DMS79 treated with DMSO at 0.1 percent for 48 hours (cell line): ENCODE results near the gene ESX1.
"Not testable (repeated sequence)": the region's sequence is repeated elsewhere in the genome, so short reads cannot be mapped to it uniquely, and the experiment has no call there.

Experiments
- DNase-seq: peaks from one replicate; lab custom pipeline; 2025; lab: John Stamatoyannopoulos, UW

The ESX1 gene

DNA sequence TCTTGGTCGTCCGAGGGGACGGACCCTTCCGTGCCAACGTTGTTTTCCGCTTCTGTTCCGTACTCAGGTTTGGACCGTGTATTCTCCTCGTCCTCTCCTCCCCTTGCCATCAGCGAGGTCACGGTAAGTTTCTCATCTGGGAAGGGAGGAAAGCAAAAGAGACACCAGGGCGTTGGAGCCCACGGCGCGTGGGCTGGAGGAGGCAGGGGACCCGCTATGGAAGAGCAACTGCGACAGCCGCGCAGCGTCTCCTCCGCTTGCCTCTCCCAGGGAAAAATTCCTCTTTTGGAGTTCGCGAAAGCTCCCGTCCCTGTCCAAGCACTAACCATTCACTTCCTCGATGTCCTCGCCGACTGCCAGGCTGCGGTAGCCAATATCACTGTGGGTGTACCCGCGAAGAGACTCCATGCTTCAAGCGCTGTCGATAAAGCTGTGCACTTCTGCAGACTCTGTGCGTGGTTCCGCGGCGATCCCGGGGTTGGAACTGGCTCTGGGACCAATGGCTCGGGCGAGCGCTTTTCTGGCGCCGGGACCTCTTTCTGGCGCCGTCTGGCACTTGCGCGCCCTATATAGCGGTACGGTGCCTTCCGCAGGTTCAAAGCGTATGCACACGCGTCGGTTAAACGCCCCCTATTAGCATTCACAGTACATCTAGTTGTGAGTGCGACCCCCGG lies at the start of gene ESX1:
TSS of gene ESX1 (minus strand) at position 492 of the 674 bp plus-strand sequence. CDS start at position 408, 84 bp downstream.
- DNase-seq, result no peak

DNA sequence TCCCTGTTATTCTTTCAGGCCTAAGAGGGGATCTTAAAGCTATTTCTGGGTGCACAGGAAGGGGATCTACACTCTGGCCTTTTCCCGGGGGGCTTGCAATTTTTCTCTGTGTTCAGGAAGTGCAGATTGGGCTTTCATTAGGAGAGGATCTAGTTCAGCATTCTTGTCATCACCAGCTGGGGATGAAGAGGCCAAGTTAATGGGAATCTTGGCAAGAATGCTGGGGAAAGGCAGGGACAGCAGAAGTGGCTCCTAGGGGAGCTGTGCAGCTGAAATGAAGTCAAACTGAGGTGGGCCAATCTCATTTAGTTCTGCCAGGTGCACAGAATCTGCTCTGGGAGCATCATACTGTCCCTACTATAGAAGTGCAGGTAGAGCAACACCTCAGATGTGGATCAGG lies 40.9 kb upstream of the ESX1 start:
- DNase-seq, result no peak

DNA sequence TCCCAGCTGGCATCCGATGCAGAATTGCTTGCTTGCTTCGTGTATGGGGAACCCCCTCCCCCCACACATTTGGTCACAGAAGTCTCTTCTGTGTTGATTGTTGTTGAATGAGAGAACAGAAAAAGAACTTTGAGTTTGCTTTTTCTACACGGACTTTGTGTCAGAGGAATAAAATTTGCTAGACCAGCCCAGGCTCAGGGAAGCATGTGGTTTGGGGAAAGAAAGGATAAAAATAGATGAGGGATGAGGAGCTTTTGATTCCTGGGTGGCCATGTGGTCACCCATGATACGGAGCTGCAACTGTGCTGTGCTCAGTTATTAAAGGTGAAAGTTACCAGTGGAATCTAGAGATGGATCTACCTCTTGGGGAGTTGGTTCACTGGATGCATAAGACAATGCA lies 34.2 kb upstream of the ESX1 start:
- no peak for DNase-seq

DNA sequence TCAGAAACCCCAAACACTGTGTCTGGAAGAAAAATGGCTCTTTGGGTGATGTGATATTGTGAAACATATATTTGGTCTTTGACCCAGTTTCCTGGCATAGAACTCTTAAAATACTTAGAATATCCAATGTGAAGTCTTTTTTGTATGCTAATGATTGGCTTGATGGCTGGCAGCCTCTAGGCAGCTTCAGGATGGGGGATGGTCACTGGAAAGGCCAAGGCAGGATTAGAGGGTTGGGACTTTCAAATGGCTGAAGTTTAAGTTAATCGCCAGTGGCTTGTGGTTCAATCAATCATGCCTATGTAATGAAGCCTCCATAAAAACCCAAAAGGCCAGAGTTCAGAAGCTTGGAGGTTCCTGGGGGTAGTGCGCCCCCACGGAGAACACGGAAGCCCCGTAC lies 33.5 kb upstream of the ESX1 start:
- no peak for DNase-seq

DNA sequence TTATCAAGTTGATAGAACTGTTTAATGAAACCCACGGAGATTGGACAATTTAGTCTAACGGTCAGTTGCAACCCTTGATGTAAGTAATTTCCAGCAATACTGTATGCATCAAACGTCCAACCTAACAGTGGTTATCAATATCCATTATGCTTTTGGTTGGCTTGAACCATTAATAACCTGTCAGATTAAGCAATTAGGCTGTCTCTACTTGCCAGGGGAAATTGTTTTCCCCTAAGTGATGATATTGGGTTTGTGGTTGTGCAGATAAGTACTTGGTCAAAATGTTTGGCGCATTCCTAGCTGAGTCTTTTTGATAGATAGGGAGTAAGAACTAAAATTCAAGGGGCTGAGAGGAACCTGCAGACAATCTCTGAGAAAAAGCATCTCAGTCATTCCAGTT lies 30.5 kb upstream of the ESX1 start:
- DNase-seq, result no peak

DNA sequence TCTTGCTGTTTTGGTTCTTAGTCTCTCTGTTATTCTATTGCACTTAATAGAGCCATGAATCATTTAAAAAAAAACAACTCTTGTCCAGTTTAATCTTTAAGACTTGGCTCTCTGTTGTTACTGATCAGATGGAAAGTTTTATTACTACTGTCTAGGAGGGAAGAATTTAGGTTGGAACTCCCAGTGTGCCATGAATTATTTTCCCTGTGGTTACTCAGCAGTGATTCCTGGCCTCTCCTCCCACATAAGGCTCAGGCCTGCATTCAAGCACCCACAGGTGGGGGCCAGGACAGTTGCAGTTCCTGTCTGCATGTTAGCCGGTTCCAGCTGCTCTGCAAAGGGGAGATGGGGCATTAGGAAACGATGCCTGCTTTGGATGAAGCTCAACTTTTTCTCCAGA lies 29.8 kb upstream of the ESX1 start:
- DNase-seq, result no peak

DNA sequence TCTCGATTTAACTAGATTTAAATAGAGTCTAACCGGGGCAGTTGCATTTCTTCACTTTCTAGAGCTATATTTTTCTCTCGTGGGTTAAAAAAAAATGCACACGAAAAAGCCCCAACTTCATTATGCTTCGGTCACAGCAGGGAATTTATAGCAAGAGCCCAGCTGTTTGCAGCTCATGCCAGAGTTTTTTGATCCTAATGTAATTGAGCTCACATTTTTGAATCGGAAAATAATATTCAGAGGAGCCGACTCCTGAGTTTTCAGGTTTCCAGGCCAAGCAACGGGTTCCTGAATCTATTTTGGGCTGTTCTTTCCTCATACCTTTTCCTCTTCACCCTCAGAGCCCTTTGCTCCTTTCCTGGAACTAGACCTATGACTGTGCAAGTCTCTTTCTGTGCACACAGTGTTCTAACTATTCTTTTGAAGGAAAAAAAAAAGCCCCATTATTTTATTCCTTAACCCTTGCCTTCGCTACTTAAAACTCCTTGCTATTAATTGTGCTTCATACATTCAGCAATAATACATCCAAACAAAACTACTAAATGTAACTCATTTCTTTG lies 27.5 kb upstream of the ESX1 start:
- DNase-seq, result no peak

DNA sequence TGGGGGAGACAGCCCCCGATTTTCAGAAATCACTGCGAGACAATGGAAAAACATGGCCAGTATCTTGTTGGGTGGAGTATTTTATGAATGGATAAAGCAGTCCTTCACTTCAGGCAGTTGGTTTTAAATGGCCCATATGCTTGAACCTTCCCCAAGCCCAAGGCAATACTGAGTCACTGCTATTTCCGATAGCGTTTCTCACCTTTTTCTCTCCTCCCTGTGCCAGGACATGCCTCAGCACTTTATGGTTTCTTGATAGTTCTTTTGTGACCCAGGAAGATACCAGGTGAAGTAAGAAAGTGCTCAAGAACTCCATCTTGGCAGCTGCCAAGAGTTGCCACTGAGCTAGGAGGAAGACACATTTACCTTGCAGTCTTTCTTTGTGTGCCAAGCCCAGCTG lies 26.8 kb upstream of the ESX1 start:
- no peak for DNase-seq

DNA sequence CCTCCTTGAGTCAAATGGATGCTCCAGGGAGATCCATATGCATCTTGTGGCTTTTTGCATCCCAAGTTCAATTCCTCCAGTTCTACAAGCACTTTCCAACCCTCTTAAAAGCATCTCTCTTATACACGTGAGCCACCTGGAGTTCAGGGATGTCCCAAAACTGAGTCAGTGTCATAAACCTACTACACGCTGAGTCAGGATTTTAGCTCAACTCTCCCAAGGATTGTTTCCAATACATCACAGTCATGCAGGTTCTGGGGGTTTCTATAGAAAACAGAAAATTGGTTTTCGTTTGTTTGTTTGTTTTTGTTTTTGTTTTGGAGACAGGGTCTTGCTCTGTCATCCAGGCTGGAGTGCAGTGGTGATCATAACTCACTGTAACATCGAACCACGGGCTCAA lies 25.9 kb upstream of the ESX1 start:
- DNase-seq, result no peak

DNA sequence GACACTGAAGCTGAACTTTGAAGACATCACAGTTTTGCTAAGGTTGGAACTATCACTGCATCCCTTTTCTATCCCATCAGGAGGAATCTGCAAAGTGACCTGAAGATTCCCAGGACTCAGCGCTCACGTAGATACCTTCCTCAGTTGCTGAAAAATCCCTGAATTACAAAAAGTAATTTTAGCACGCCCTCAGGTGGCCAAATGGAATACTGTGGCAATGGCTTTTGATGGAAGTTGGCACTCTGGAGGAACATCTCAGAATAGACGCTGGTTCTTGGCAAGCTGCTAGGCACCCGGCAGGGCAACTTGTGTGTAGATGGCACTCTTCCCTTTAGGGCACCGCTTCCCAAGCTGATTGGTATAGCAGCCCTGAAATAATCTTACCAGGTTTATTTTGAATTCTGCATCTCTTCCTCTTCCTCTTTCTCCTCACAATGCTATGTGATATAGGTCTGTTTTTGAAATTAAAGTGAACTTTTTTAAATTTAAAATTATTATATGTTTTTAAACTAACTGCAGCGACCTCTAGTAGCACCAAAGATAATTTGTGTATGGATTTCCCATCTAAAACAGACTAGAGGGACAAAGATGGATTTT lies 16.3 kb upstream of the ESX1 start:
- DNase-seq, result peak; percentile 0

DNA sequence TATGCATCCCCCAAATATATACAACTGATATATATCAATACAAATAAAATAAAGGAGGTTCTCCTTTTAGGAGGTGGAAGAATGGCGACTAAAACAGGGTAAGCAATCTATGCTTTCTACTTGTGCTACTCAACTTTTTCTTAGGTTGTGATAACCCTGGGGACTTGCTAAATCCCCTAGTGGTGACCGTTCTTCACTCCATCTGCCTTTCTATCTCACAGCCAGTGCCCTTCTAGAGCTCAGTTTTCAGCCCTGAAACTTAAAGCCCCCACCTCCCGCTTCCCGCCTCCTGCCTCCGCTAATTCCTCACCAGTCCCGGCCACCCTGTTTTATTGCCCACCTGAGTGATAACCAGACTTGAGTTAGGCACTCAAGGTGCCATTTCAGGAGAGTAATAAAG lies 15.5 kb upstream of the ESX1 start:
- no peak for DNase-seq

DNA sequence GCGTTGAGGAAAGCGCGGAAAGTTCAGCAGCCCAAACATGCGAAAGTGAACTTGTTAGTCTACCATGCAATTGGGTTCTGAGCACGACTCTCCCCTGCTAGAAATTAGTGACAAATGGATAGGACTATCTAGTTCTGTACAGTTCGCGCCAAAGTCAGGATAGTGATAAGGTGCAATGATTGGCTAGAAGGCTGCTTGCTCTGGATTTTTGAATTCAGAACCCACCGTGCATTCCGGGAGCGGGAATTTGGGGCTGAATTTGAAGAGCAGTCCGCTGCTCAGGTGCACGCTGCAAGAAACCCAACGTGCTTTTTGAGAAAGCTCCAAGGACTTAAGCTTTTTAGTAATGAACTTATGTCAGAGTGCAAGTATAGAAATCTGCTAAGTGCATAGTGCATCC lies 732 bp upstream of the ESX1 start:
- no peak for DNase-seq

DNA sequence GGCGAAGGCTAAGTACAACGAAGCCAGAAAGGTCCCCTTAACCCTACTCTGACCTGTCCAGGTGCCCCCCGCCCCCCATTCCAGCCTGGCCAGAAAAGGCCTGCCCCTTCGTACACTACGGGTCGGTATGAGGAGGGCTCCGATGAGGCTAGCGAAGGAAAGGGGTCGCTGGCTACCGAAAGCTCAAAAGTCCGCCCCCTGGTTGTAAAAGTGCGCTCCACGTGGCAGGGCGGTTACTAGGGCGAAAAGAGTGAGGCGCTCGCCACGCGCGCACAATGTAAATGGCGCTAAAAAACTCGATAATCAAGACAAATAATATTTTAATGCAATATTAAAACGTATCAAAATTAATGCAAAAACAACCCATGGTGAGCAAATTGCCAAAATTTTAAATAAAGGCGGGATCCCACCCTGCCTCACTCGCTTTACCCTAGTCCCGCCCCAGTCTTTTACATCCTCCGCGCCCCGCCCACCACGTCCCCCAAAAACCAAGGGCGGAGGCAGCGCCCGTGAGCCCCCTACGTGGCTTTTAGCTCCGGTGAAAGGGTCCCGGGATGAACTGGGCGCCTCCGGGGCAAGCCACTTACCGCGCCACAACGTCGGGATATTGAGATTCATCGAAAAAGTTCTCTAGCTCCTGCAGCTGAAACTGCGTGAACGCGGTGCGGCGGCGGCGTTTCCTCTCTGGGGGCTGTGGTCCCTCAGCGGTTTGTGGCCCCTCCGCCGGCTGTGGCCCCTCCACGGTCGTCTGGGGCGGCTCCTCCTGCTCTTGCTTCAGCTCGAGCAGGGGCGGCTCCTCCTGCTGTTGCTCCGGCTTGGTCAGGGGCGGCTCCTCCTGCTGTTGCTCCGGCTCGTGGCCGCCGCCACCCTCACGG lies 929 bp downstream of the ESX1 start:
- DNase-seq, result no peak

DNA sequence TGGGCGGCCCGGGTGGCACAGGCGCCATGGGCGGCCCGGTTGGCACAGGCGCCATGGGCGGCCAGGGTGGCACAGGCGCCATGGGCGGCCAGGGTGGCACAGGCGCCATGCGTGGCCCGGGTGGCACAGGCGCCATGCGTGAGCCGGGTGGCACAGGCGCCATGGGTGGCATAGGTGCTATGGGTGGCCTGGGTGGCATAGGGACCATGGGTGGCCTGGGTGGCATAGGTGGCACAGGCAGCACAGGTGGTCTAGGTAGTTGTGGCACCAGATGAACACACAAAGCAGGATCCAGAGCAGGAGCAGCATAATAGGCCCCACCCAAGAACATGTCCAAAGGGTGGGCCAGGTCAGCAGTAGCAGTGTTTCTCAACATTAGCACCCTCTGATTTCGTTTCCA lies 4.3 kb downstream of the ESX1 start:
- DNase-seq, result no peak

DNA sequence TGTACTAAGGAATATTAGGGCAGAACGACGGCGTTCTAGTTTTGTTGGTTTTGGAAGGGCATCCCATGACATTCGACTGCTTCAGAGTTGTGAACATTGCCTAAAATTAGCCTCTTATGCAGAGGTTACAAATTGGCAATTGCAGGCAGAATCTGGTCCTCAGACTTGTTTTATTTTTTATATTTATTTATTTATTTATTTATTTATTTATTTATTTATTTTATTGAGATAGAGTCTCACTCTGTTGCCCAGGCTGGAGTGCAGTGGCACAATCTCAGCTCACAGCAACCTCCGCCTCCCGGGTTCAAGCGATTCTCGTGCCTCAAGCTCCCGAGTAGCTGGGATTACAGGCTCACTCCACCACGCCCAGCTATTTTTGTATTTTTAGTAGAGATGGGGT lies 24.7 kb downstream of the ESX1 start:
- not testable (repeated sequence) for DNase-seq

DNA sequence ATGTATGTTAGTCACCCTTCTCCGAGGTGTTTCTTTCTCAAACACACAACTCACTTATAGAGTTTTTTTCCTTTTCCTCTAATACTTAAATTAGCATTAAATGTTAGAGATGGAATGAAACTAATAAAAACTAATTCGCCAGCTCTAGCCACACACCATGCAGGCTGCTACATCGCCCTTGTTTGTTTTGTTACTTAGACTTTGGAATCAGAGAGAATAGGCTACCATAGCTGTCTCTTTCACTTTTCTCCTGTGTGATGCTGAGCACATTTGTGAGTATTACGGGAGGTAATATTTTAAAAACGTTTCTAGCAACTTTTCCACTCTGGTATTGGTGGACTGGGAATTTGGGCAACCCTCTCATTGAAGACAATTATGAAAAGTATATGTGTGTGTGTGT lies 43.5 kb downstream of the ESX1 start:
- no peak for DNase-seq

DNA sequence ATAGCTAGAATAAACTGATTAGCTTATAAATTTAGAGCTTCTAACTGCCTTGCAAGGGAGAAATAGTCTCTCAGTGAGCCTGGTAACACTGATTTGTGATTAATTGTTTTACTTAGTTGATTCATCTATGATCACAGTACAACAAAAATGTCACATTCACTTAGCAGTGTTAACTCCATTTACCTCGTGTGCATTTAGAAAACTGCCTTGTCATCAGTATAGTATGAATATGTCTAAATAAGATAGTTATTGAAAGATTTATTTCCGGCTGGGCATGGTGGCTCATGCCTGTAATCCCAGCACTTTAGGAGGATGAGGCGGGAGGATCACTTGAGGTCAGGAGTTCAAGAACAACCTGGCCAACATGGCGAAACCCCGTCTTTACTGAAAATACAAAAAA lies 49.2 kb downstream of the ESX1 start:
- no peak for DNase-seq
